Skeletal muscle cell (primary cell): ENCODE data around the gene CFAP100.
A peak's percentile ranks its signal among the peaks of the same experiment; 100 is the strongest.

Experiments
- DNase-seq: peaks from one replicate; pipeline ENCODE4 v3.0.0-alpha.2; 2010; ENCODE audit warnings: low read depth
- H3K4me3 ChIP-seq: 2 replicates; pipeline ENCODE4 v1.5.1; 2011; ENCODE audit warnings: low read depth, mild to moderate bottlenecking, control low read depth, low read length, moderate library complexity

Gene CFAP100

GRCh38 chr3:126469479-126469878 is 74.8 kb downstream of the CFAP100 start:
- no peak overlapping the region for H3K4me3 ChIP-seq
- DNase-seq: no peak

GRCh38 chr3:126472277-126473006 is 77.7 kb downstream of the CFAP100 start:
- H3K4me3 ChIP-seq: no peak overlapping the region
- peak; percentile 41 for DNase-seq

GRCh38 chr3:126473292-126474168 is 78.8 kb downstream of the CFAP100 start:
- H3K4me3 ChIP-seq: no peak overlapping the region
- DNase-seq: no peak

GRCh38 chr3:126474498-126475412 is 80.0 kb downstream of the CFAP100 start:
- DNase-seq: no peak
- H3K4me3 ChIP-seq: peak overlapping the region; percentile 80

GRCh38 chr3:126475413-126476114 is 80.9 kb downstream of the CFAP100 start, which contains the start of gene ZXDC:
ZXDC (minus strand) TSS chr3:126475891; CDS start chr3:126475865, 26 bp downstream.
- peak within 1 kb of the TSS; percentile 80 for H3K4me3 ChIP-seq
- DNase-seq: peak; percentile 77

GRCh38 chr3:126476166-126477060 is 81.7 kb downstream of the CFAP100 start:
- H3K4me3 ChIP-seq: peak overlapping the region; percentile 70
- DNase-seq: no peak

GRCh38 chr3:126477061-126477380 is 82.3 kb downstream of the CFAP100 start:
- H3K4me3 ChIP-seq: no peak overlapping the region
- no peak for DNase-seq

- DNase-seq: no peak
- H3K4me3 ChIP-seq: no peak overlapping the region
These were observed 84.0 kb downstream of the CFAP100 start for GRCh38 chr3:126478581-126479310.

GRCh38 chr3:126479642-126480041 is 84.9 kb downstream of the CFAP100 start:
- DNase-seq: no peak
- H3K4me3 ChIP-seq: no peak overlapping the region

- H3K4me3 ChIP-seq: no peak overlapping the region
- no peak for DNase-seq
These were observed 85.5 kb downstream of the CFAP100 start for GRCh38 chr3:126480206-126480605.

- no peak overlapping the region for H3K4me3 ChIP-seq
- DNase-seq: no peak
These were observed 86.2 kb downstream of the CFAP100 start for GRCh38 chr3:126480861-126481260.

- no peak for DNase-seq
- no peak overlapping the region for H3K4me3 ChIP-seq
These were observed 87.2 kb downstream of the CFAP100 start for GRCh38 chr3:126481808-126482502.

- no peak for DNase-seq
- no peak overlapping the region for H3K4me3 ChIP-seq
These were observed 88.0 kb downstream of the CFAP100 start for GRCh38 chr3:126482503-126483255.

- DNase-seq: no peak
- H3K4me3 ChIP-seq: no peak overlapping the region
These were observed 88.6 kb downstream of the CFAP100 start for GRCh38 chr3:126483321-126483761.

- no peak for DNase-seq
These were observed 89.4 kb downstream of the CFAP100 start for GRCh38 chr3:126484148-126484547.

GRCh38 chr3:126484662-126485061 is 90.0 kb downstream of the CFAP100 start:
- no peak overlapping the region for H3K4me3 ChIP-seq

More at GRCh38 chr3:126484148-126484547, 89.4 kb downstream of the CFAP100 start:
- no peak overlapping the region for H3K4me3 ChIP-seq

More at GRCh38 chr3:126484662-126485061, 90.0 kb downstream of the CFAP100 start:
- DNase-seq: no peak
